Cardiac muscle cell (in vitro differentiated cells and primary cell): ENCODE measurements around the gene CEP131. TPM values are rescaled to one million over a fixed set of nuclear protein-coding genes. Genes with fewer than 3 reads are reported as not detected.

Experiments
- DNase-seq, 2 donors: peaks; one replicate each; pipeline versions ENCODE4 v3.0.0 to v3.0.0-alpha.2; 2010 to 2017; ENCODE audit warnings: low read depth in 1 of 2, low spot score in 1 of 2
- H3K27ac ChIP-seq: fragments of 200-600 bp; sonication (generic); 2 replicates; pipeline ENCODE4 v1.5.1; 2016
- H3K27me3 ChIP-seq: fragments of 200-600 bp; sonication (generic); 2 replicates; pipeline ENCODE4 v1.6.0; 2016; ENCODE audit warnings: control low read depth
- H3K36me3 ChIP-seq: fragments of 200-600 bp; sonication (generic); 2 replicates; pipeline ENCODE4 v1.5.1; 2016; ENCODE audit warnings: control low read depth
- H3K4me1 ChIP-seq: fragments of 200-600 bp; sonication (generic); 2 replicates; pipeline ENCODE4 v1.8.1; 2017; ENCODE audit warnings: low read depth, mild to moderate bottlenecking, mixed run types
- H3K4me3 ChIP-seq: fragments of 200-600 bp; sonication (generic); 2 replicates; pipeline ENCODE4 v1.5.1; 2016; ENCODE audit warnings: mild to moderate bottlenecking
- H3K9me3 ChIP-seq: fragments of 200-600 bp; sonication (generic); 2 replicates; pipeline ENCODE4 v1.5.1; 2017; ENCODE audit warnings: low read depth, mild to moderate bottlenecking, control low read depth
- polyA plus RNA-seq: library from polyadenylated mRNA; unstranded; fragments of >200 nt; fragmentation: Nextera tagmentation; extraction: Ambion mirVana; gene quantifications from 2 replicates; pipeline ENCODE4 v1.2.1, GENCODE V29; 2016
- total RNA-seq: library from RNA; depleted of rRNA; stranded (reverse); fragments of >200 nt; gene quantifications from 2 replicates; pipeline ENCODE4 v1.2.3, GENCODE V29; 2016
- TF ChIP-seq, protein P1 (sequence below): IDR thresholded peaks from 2 replicates; pipeline ENCODE4 v1.5.1; 2012; ENCODE audit warnings: low read depth, mild to moderate bottlenecking, low read length

Gene CEP131
- total and polyA plus RNA-seq, 2 experiments from 2014 or later, result 29.2 to 37.0 TPM

DNA sequence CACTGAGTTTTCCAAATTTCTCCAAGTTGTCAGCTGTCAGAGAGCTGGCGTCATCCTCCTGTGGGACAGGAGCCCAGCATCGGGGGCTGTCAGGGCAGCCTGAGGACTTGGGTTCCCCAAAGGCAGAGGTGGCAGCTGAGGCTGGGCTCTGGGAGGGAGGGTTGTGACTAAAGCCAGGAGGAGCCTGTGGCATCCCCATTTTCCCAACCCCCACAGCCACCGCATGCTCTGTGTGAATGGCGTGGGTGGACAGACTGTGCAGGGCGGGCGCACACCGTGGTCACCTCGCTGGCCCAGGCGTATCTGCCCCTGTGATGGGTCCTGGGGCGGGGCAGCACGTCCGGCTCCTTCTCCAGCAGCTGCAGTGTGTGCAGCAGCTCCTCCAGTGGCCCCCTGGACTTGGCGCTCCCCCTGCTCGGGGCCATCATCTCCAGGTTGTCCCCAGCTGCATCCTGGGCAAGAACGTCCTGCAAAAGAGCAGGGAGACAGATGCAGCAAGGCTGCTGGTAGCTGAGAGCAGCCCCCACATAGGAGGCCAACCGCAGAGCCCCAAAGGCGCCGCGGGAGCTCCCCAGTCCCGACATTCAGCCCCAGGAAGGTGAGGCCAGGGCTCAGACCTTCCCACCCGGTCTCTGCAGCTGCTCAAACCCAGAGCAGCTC, 24.8 kb downstream of the CEP131 start:
- no peak overlapping the region for H3K27ac ChIP-seq
- H3K4me3 ChIP-seq, result no peak overlapping the region
- no peaks in the 10 kb centered on the region for H3K4me1 ChIP-seq
- no peaks in the 10 kb centered on the region for H3K9me3 ChIP-seq
- no peaks in the 10 kb centered on the region for H3K36me3 ChIP-seq
- no peak for DNase-seq
- TF ChIP-seq, protein P1, sequence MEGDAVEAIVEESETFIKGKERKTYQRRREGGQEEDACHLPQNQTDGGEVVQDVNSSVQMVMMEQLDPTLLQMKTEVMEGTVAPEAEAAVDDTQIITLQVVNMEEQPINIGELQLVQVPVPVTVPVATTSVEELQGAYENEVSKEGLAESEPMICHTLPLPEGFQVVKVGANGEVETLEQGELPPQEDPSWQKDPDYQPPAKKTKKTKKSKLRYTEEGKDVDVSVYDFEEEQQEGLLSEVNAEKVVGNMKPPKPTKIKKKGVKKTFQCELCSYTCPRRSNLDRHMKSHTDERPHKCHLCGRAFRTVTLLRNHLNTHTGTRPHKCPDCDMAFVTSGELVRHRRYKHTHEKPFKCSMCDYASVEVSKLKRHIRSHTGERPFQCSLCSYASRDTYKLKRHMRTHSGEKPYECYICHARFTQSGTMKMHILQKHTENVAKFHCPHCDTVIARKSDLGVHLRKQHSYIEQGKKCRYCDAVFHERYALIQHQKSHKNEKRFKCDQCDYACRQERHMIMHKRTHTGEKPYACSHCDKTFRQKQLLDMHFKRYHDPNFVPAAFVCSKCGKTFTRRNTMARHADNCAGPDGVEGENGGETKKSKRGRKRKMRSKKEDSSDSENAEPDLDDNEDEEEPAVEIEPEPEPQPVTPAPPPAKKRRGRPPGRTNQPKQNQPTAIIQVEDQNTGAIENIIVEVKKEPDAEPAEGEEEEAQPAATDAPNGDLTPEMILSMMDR, result no peak
- no peaks in the 10 kb centered on the region for H3K27me3 ChIP-seq

DNA sequence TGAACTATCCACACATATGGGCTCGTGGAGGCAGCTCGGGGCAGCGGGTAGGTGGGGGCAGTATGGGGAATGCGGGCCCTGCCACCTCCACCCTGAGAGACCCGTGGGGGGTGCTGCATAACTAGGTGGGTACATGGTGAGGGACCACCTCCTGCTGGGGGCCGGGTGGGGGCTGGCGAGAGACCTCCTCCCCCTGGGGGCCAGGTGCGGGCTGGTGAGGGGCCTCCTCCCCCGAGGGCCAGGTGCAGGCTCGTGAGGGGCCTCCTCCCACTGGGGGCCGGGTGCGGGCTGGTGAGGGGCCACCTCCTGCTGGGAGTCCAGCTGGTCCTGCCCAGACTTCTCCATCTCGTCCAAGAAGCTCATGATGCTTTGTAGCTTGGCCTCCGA, 25.4 kb downstream of the CEP131 start:
- TF ChIP-seq, protein P1, result no peak
- Histone ChIP-seq H3K4me3 (no peak overlapping the region), H3K36me3 (no peaks in the 10 kb centered on the region), H3K4me1 (no peaks in the 10 kb centered on the region), H3K9me3 (no peaks in the 10 kb centered on the region), H3K27me3 (no peaks in the 10 kb centered on the region), H3K27ac (no peak overlapping the region)
- DNase-seq, result no peak

DNA sequence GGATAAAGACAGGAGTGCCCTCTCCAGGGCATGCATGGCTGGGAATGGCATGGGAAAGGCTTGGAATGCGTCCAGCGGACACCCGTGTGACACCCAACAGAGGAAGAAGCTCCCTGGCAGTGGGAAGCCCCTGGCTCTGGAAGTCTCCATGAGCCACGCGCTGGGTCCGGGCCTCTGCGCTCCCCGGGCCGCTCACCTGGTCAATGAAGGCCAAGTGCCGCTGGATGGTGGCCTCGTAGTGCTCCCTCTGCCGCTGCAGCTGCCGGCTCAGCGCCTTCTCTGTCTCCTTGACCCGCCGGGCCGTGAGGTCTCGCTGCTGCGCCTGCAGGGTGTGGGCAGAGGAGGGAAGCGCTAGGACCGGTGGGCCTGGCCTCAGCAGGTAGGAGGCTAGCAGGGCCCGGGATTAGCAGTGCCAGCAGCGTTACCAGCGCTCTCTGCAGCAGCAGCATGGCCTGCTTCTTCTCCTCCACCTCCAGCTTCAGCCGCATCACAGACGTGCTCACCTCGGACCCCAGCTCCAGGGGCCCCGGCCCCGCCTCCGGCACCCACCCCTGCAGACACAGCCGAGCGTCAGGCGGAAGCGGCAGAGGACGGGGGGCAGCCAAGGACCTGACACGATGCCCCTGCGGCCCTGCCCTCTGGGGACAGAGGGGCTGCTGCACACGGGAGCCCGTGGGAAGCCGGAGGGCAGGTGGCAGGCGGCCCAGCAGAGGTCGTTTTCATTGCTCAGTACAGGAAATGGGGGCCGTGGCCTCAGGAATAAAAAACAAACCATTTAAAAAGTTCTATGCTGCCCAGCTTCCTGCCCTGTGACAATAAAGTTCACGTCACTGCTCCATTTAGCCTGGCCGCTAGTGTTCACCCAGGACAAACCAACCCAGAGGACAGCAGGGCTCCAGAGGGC, 26.0 kb downstream of the CEP131 start:
- Histone ChIP-seq H3K36me3 (no peaks in the 10 kb centered on the region), H3K4me3 (no peak overlapping the region), H3K9me3 (no peaks in the 10 kb centered on the region), H3K27ac (no peak overlapping the region), H3K27me3 (no peaks in the 10 kb centered on the region), H3K4me1 (no peaks in the 10 kb centered on the region)
- TF ChIP-seq, protein P1, result no peak
- DNase-seq, result no peak

DNA sequence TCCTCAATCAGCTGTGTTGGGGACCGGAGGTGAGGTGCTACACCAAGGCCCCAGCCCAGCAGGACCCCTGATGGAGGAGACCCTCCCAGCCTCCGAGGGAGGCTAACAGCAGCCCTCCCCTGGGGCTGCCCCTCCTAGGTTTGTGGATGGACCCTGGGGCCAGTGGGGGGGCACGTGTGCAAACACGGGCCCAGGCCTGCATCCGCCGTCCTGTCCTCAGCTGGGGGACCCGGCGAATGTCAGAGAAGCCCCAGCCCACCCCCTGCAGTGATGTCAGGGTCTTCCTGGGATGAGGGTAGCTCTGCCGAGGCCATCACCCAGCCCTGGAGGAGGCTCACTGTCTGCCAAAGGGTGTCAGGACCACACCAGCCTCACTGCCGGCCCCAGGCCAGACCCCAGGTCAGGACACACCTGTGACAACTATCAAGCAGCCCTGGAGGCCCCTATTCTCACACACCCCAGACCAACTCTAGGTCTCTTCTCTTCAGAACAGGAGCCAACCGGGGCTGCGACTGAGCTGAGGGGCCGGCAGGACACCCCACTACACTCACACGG, 26.7 kb downstream of the CEP131 start:
- DNase-seq, result no peak
- H3K36me3 ChIP-seq, result no peaks in the 10 kb centered on the region
- TF ChIP-seq, protein P1, result no peak
- no peaks in the 10 kb centered on the region for H3K9me3 ChIP-seq
- H3K27ac ChIP-seq, result no peak overlapping the region
- H3K4me1 ChIP-seq, result no peaks in the 10 kb centered on the region
- no peak overlapping the region for H3K4me3 ChIP-seq
- no peaks in the 10 kb centered on the region for H3K27me3 ChIP-seq

DNA sequence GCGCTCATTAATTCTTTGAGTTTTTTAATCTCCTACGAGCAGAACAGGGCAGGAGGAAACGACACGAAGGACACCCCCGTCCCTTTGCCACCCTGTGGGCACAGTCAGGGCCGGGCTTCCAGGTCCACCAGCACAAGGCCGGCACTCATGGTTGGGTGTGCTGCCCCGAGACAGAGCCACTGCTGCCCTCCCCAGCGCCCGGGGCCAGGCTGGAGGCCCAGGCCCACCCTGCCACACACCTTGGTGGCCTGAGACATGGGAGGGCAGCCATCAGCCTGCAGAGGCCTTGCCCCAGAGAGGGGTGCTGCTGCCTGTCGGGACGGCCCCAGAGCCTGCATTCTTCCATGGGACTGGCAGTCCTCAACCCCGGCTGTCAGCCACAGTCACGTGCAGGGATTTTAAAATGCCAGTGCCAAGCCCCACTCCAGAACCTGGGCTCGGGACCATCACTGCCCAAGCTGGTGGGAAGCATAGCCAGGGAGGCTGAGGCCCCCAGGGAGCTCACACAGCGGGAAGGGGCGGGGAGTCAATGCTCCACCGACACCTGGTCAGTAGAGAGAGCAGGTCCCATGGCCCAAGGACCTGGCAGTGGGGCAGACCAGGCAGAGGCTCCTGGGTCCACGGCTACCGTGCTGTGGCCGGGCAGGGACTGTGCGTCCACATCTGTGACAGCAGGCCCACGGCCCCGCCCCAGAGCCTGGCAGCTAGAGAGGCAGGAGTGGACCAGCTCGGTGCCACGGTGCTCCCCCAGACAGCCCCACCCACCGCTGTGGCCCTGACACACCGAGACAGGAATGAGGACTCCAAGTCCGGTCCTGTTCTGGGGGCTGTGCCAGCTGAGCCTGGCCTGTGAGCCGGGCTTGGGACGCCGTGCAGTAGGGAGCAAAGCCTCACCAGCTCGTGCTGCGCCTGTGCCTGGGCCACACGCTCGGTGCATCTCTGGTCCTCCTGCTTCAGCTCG, 27.5 kb downstream of the CEP131 start:
- TF ChIP-seq, protein P1, result no peak
- H3K4me3 ChIP-seq, result no peak overlapping the region
- no peak overlapping the region for H3K27ac ChIP-seq
- H3K36me3 ChIP-seq, result no peaks in the 10 kb centered on the region
- H3K4me1 ChIP-seq, result no peaks in the 10 kb centered on the region
- DNase-seq, result no peak
- H3K27me3 ChIP-seq, result no peaks in the 10 kb centered on the region
- H3K9me3 ChIP-seq, result no peaks in the 10 kb centered on the region
